NCI-H510A (cell line): ENCODE measurements around the gene CDH12.
"Not testable (repeated sequence)": the region's sequence is repeated elsewhere in the genome, so short reads cannot be mapped to it uniquely, and the experiment has no call there.

ENCODE experiments used
- DNase-seq: peaks from one replicate; lab custom pipeline; 2025; lab: John Stamatoyannopoulos, UW

Gene CDH12

GRCh38 chr5:22567983-22568382 lies 285.2 kb downstream of the CDH12 start:
- no peak for DNase-seq

- DNase-seq, result no peak
These were observed 293.0 kb downstream of the CDH12 start for GRCh38 chr5:22560147-22560546.

- DNase-seq, result no peak
These were observed 295.9 kb downstream of the CDH12 start for GRCh38 chr5:22557251-22557650.

GRCh38 chr5:22554475-22554874 lies 298.7 kb downstream of the CDH12 start:
- DNase-seq, result no peak

- DNase-seq, result no peak
These were observed 303.1 kb downstream of the CDH12 start for GRCh38 chr5:22549876-22550671.

- no peak for DNase-seq
These were observed 310.8 kb downstream of the CDH12 start for GRCh38 chr5:22542340-22542739.

- peak; percentile 97 for DNase-seq
These were observed 312.1 kb downstream of the CDH12 start for GRCh38 chr5:22541037-22541436.

GRCh38 chr5:22539762-22540161 lies 313.4 kb downstream of the CDH12 start:
- no peak for DNase-seq

GRCh38 chr5:22531986-22532385 lies 321.2 kb downstream of the CDH12 start:
- no peak for DNase-seq

- DNase-seq, result no peak
These were observed 331.6 kb downstream of the CDH12 start for GRCh38 chr5:22521521-22521920.

- DNase-seq, result not testable (repeated sequence)
These were observed 336.6 kb downstream of the CDH12 start for GRCh38 chr5:22516497-22516896.

- no peak for DNase-seq
These were observed 338.9 kb downstream of the CDH12 start for GRCh38 chr5:22514231-22514630.

- DNase-seq, result no peak
These were observed 347.3 kb downstream of the CDH12 start for GRCh38 chr5:22505891-22506290.

- DNase-seq, result no peak
These were observed 348.7 kb downstream of the CDH12 start for GRCh38 chr5:22504411-22504810.

- DNase-seq, result no peak
These were observed 352.6 kb downstream of the CDH12 start for GRCh38 chr5:22500556-22500955.

GRCh38 chr5:22496666-22497065 lies 356.5 kb downstream of the CDH12 start:
- no peak for DNase-seq

- no peak for DNase-seq
These were observed 358.0 kb downstream of the CDH12 start for GRCh38 chr5:22495016-22495720.

- no peak for DNase-seq
These were observed 364.7 kb downstream of the CDH12 start for GRCh38 chr5:22488427-22488826.

GRCh38 chr5:22480305-22480704 lies 372.8 kb downstream of the CDH12 start:
- DNase-seq, result no peak

GRCh38 chr5:22473886-22474285 lies 379.3 kb downstream of the CDH12 start:
- no peak for DNase-seq

GRCh38 chr5:22471154-22471553 lies 382.0 kb downstream of the CDH12 start:
- DNase-seq, result no peak

- DNase-seq, result no peak
These were observed 382.7 kb downstream of the CDH12 start for GRCh38 chr5:22470408-22470807.

GRCh38 chr5:22465616-22466015 lies 387.5 kb downstream of the CDH12 start:
- DNase-seq, result no peak

GRCh38 chr5:22465177-22465576 lies 388.0 kb downstream of the CDH12 start:
- no peak for DNase-seq
